Measurements from ENCODE around the gene ABCG4.
"Not testable (repeated sequence)": the region's sequence is repeated elsewhere in the genome, so short reads cannot be mapped to it uniquely, and the experiment has no call there.

ABCG4 gene

GRCh38 chr11:119158467-119158866, 9.6 kb downstream of the ABCG4 start:
- in situ Hi-C loops (cut with HindIII; ENCODE audit: low sequenced_read_pairs), result no loop called here
- H3K4me3 ChIP-seq (ENCODE audit: low read depth, low read length), result no peak overlapping the region
- no peak for DNase-seq (ENCODE audit: low read depth, low spot score)
- no peak for TF ChIP-seq CTCF (IDR thresholded peaks at IDR 0.05; ENCODE audit: low read depth, low read length)

DNA sequence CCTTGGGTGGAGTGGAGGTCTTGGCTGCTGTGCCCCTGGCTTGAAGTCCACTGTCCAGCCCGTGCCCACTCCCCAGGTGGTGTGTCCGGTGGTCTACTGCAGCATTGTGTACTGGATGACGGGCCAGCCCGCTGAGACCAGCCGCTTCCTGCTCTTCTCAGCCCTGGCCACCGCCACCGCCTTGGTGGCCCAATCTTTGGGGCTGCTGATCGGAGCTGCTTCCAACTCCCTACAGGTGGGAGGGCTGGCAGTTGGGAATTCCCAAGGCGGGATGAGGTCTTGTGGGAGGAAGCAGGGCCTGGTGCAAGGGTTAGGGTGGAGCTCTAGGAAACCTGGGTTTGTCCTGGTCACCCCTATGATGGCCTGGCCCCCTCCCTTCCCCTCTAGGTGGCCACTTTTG, 11.3 kb downstream of the ABCG4 start:
- no peak overlapping the region for H3K4me3 ChIP-seq (ENCODE audit: low read depth, low read length)
- in situ Hi-C loops (cut with HindIII; ENCODE audit: low sequenced_read_pairs), result no loop called here
- no peak for TF ChIP-seq CTCF (IDR thresholded peaks at IDR 0.05; ENCODE audit: low read depth, low read length)
- DNase-seq (ENCODE audit: low read depth, low spot score), result no peak

GRCh38 chr11:119161871-119162270, 13.0 kb downstream of the ABCG4 start:
- no peak for DNase-seq (ENCODE audit: low read depth, low spot score)
- H3K4me3 ChIP-seq (ENCODE audit: low read depth, low read length), result no peak overlapping the region
- in situ Hi-C loops (cut with HindIII; ENCODE audit: low sequenced_read_pairs), result no loop called here
- TF ChIP-seq CTCF (IDR thresholded peaks at IDR 0.05; ENCODE audit: low read depth, low read length), result no peak

GRCh38 chr11:119166368-119167076, 17.7 kb downstream of the ABCG4 start:
- TF ChIP-seq CTCF (IDR thresholded peaks at IDR 0.05; ENCODE audit: low read depth, low read length), result no peak
- H3K4me3 ChIP-seq (ENCODE audit: low read depth, low read length), result no peak overlapping the region
- peak; percentile 28 for DNase-seq (ENCODE audit: low read depth, low spot score)

DNA sequence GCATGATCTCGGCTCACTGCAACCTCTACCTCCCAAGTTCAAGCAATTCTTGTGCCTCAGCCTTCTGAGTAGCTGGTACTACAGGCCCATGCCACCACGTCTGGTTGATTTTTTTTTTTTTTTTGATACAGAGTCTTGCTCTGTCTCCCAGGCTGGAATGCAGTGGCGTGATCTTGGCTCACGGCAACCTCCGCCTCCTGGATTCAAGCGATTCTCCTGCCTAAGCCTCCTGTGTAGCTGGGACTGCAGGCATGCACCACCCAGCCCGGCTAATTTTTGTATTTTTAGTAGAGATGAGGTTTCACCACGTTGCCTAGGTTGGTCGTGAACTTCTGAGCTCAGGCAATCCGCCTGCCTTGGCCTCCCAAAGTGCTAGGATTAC, 18.2 kb downstream of the ABCG4 start:
- DNase-seq (ENCODE audit: low read depth, low spot score); in situ Hi-C loops (cut with HindIII; ENCODE audit: low sequenced_read_pairs); H3K4me3 ChIP-seq (ENCODE audit: low read depth, low read length): not testable (repeated sequence)

More at GRCh38 chr11:119166368-119167076, 17.7 kb downstream of the ABCG4 start:
- in situ Hi-C loops (cut with HindIII; ENCODE audit: low sequenced_read_pairs), result no loop called here

DNA sequence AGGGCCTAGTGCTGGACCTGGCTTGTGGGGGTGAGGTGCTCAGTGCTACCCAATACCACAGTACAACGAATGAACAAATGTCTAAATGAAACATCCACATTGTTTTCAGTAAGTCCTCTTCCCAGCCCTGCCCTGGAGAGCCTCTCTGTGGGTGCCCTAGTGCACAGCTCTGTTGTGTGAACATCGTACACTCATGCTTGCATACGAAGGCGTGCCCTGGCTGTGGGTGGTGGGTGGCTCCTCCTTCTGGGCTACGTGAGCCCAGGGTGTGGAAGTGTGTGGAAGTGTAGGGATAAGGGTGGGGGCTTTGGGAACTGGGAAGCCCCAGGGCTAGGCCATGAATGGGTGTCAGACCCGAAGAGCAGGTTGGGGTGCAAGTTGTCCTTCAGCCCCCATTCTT, 19.1 kb downstream of the ABCG4 start:
- in situ Hi-C loops (cut with HindIII; ENCODE audit: low sequenced_read_pairs), result no loop called here
- DNase-seq (ENCODE audit: low read depth, low spot score), result no peak
- H3K4me3 ChIP-seq (ENCODE audit: low read depth, low read length), result no peak overlapping the region
- no peak for TF ChIP-seq CTCF (IDR thresholded peaks at IDR 0.05; ENCODE audit: low read depth, low read length)

DNA sequence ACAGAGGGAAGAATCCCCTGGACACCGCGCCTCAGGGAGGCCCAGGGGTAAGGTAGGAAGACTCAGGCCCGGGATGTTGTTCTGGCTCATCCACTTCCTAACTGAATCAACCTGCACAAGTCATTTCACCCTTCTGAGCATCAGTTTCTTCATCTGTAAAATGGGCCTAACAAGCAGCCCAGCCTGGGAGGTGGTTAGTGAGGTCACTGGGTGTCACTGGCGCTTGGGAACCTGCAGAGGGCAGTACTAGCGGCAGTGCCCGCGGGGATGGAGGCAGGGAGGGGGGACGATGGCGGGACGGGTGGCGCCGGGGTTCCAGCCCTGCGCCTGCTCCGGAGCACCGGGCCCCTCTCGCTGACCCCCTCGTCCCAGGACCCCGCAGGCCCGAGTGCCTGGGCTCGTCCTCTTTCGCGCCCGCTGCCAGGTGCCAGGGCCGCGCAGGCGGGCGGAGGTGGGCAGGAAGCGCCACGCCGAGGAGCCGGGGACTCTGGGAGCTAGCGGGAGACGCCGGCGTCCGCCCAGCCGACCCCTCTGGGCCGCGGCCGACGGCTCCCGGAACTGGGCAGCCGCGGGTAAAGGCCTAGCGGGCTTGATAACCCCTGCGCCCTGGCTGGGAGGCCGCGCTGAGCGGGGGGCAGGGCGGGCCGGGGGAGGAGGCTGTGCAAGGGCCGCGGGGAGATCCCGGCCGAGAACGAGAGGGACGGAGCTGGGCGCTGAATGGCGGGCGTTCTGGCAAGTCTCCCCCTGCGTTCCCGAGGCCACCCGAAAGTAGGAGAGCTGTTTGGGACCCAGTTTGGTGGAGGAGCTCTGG, 19.8 kb downstream of the ABCG4 start, which contains the start of gene NLRX1:
Gene NLRX1 (plus strand): TSS at position 255 of the 811 bp plus-strand sequence. CDS start 2,679 bp downstream, outside the sequence.
- peak within 1 kb of the TSS; percentile 47 for H3K4me3 ChIP-seq (ENCODE audit: low read depth, low read length)
- TF ChIP-seq CTCF (IDR thresholded peaks at IDR 0.05; ENCODE audit: low read depth, low read length), result peak; percentile 88
- in situ Hi-C loops (cut with HindIII; ENCODE audit: low sequenced_read_pairs), result no loop called here
- peak; percentile 81 for DNase-seq (ENCODE audit: low read depth, low spot score)

Measured in astrocyte of the spinal cord (primary cell).